ENCODE results near the gene KISS1.

DNA sequence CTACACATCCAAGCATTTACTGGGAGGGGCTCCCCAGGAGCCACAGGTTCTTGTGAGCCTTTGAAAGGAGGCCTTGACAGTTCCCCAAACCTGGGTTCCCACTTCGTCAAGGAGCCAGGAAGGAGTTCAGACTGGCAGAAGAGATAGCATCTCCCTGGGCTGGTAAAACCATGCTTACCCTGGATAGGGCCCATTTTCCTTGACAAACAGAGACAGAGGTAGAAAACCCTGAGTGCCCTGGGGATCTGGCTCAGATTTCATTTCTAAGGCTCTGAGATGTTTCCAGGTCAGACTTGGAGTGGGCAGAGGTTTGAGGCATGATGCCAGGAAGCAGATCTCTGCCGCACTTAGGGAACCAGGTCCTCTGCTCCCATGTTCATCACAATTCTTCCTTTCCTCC, 47.2 kb downstream of the KISS1 start:
- TF ChIP-seq GLIS2 (tag by site-specific recombination; IDR thresholded peaks at IDR 0.05) (no peak), TRIM28 (IDR thresholded peaks at IDR 0.05; ENCODE audit: borderline replicate concordance, low read length) (no peak)
- TF ChIP-seq, protein P1, sequence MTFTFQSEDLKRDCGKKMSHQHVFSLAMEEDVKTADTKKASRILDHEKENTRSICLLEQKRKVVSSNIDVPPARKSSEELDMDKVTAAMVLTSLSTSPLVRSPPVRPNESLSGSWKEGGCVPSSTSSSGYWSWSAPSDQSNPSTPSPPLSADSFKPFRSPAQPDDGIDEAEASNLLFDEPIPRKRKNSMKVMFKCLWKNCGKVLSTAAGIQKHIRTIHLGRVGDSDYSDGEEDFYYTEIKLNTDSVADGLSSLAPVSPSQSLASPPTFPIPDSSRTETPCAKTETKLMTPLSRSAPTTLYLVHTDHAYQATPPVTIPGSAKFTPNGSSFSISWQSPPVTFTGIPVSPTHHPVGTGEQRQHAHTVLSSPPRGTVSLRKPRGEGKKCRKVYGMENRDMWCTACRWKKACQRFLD (tag by site-specific recombination; IDR thresholded peaks at IDR 0.05): no peak
- TF ChIP-seq, protein P2, sequence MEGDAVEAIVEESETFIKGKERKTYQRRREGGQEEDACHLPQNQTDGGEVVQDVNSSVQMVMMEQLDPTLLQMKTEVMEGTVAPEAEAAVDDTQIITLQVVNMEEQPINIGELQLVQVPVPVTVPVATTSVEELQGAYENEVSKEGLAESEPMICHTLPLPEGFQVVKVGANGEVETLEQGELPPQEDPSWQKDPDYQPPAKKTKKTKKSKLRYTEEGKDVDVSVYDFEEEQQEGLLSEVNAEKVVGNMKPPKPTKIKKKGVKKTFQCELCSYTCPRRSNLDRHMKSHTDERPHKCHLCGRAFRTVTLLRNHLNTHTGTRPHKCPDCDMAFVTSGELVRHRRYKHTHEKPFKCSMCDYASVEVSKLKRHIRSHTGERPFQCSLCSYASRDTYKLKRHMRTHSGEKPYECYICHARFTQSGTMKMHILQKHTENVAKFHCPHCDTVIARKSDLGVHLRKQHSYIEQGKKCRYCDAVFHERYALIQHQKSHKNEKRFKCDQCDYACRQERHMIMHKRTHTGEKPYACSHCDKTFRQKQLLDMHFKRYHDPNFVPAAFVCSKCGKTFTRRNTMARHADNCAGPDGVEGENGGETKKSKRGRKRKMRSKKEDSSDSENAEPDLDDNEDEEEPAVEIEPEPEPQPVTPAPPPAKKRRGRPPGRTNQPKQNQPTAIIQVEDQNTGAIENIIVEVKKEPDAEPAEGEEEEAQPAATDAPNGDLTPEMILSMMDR (tag by site-specific recombination; IDR thresholded peaks at IDR 0.05): no peak
